Measurements from ENCODE around the gene CCDC197. TPM values are rescaled to one million over a fixed set of nuclear protein-coding genes. Genes with fewer than 3 reads are reported as not detected.
A peak's percentile ranks its signal among the peaks of the same experiment; 100 is the strongest.

The CCDC197 gene
- total RNA-seq, 2 experiments from 2014 or later, result not detected

- ChIA-PET CTCF (no interaction called here), POLR2A (no interaction called here)
- intact Hi-C loops (cut with DNase I, micrococcal nuclease), result no loop called here
These were observed 45.5 kb downstream of the CCDC197 start for GRCh38 chr14:94042433-94043091.

GRCh38 chr14:94043111-94043755 is 46.1 kb downstream of the CCDC197 start:
- no peak overlapping the region for H3K4me3 Mint-ChIP-seq
- ChIA-PET CTCF (no interaction called here), POLR2A (no interaction called here)
- Histone ChIP-seq H3K9me3 (ENCODE audit: control insufficient read depth in 1 of 2, insufficient read depth in 1 of 2, low read length in 2 of 2) (no peaks in the 10 kb centered on the region), H3K36me3 (ENCODE audit: insufficient read depth, low read length) (peaks cover 38% of the 10 kb centered on the region), H3K27me3 (ENCODE audit: control insufficient read depth in 1 of 2, insufficient read depth in 2 of 2, low read length in 2 of 2) (no peaks in the 10 kb centered on the region), H3K27ac (ENCODE audit: low read depth in 1 of 2, low read length in 2 of 2) (no peak overlapping the region), H3K4me1 (ENCODE audit: insufficient read depth, low read length) (no peaks in the 10 kb centered on the region), H3K4me3 (ENCODE audit: low read length) (no peak overlapping the region)
- peaks cover 50% of the 10 kb centered on the region for H3K36me3 Mint-ChIP-seq (ENCODE audit: low read depth)
- peak overlapping the region; percentile 44 for H3K27ac Mint-ChIP-seq
- H3K4me1 Mint-ChIP-seq (ENCODE audit: low read depth), result no peaks in the 10 kb centered on the region
- intact Hi-C loops (cut with DNase I, micrococcal nuclease), result no loop called here
- TF ChIP-seq CTCF (IDR thresholded peaks at IDR 0.05), result no peak
- no peaks in the 10 kb centered on the region for H3K9me3 Mint-ChIP-seq
- ATAC-seq (ENCODE audit: poor library complexity) (no peak), DNase-seq (no peak)
- no peaks in the 10 kb centered on the region for H3K27me3 Mint-ChIP-seq

More at GRCh38 chr14:94042433-94043091, 45.5 kb downstream of the CCDC197 start:
- DNase-seq (no peak), ATAC-seq (ENCODE audit: poor library complexity) (no peak)
- H3K4me3 Mint-ChIP-seq, result no peak overlapping the region
- TF ChIP-seq CTCF (IDR thresholded peaks at IDR 0.05), result no peak
- H3K36me3 ChIP-seq (ENCODE audit: insufficient read depth, low read length), result peaks cover 32% of the 10 kb centered on the region
- H3K9me3 Mint-ChIP-seq, result no peaks in the 10 kb centered on the region
- H3K9me3 ChIP-seq (ENCODE audit: control insufficient read depth in 1 of 2, insufficient read depth in 1 of 2, low read length in 2 of 2), result no peaks in the 10 kb centered on the region
- peaks cover 43% of the 10 kb centered on the region for H3K36me3 Mint-ChIP-seq (ENCODE audit: low read depth)
- no peaks in the 10 kb centered on the region for H3K4me1 Mint-ChIP-seq (ENCODE audit: low read depth)
- H3K27me3 ChIP-seq (ENCODE audit: control insufficient read depth in 1 of 2, insufficient read depth in 2 of 2, low read length in 2 of 2), result no peaks in the 10 kb centered on the region
- H3K4me3 ChIP-seq (ENCODE audit: low read length), result no peak overlapping the region
- H3K4me1 ChIP-seq (ENCODE audit: insufficient read depth, low read length), result no peaks in the 10 kb centered on the region
- H3K27ac ChIP-seq (ENCODE audit: low read depth in 1 of 2, low read length in 2 of 2), result no peak overlapping the region
- H3K27ac Mint-ChIP-seq, result peak overlapping the region; percentile 25
- H3K27me3 Mint-ChIP-seq, result no peaks in the 10 kb centered on the region

DNA sequence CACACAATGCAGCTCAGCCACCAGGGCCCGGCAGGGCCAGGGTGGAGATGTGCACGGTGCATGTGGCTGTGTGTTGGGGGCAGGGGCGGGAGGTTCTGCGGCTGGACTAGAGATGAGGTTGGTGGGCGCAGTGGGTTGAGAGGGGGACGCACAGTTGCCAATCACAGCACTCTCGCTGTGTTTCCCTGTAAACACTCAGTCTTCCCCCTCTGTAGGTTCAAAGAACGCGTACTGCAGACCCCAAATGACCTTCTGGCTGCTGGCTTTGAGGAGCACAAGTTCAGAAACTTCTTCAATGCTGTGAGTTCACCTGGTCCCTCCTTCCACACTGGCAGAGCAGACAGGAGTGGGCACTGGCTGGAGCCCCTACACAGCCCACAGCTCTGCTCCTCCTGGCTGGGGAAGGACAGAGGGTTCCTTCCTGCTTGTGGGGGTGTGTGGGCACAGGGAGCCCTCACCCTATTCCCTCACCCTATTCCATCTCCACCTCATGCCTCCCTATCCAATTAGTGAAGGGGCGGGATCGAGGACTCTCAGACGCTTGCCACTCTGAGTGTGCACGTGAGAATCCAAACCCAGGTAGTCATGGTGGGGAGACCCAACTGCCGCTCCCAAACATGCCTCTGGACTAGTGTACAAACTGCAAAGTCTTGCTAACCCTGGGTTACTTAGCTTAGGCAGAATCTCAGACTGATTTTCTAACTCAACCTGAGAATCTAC is 46.8 kb downstream of the CCDC197 start:
- no peaks in the 10 kb centered on the region for H3K4me1 ChIP-seq (ENCODE audit: insufficient read depth, low read length)
- POLR2A ChIA-PET, result interaction anchor here (1.0 kb wide), 1 partner anchor 37 kb away, joined by 3 read pairs; the partner anchor contains the start of genes DDX24 and IFI27L1
- H3K36me3 ChIP-seq (ENCODE audit: insufficient read depth, low read length), result peaks cover 45% of the 10 kb centered on the region
- Mint-ChIP-seq H3K9me3 (no peaks in the 10 kb centered on the region), H3K36me3 (ENCODE audit: low read depth) (peaks cover 57% of the 10 kb centered on the region), H3K4me1 (ENCODE audit: low read depth) (no peaks in the 10 kb centered on the region), H3K27ac (peak overlapping the region; percentile 44), H3K4me3 (no peak overlapping the region), H3K27me3 (no peaks in the 10 kb centered on the region)
- H3K27ac ChIP-seq (ENCODE audit: low read depth in 1 of 2, low read length in 2 of 2), result no peak overlapping the region
- intact Hi-C loops (cut with DNase I, micrococcal nuclease), result no loop called here
- no peaks in the 10 kb centered on the region for H3K27me3 ChIP-seq (ENCODE audit: control insufficient read depth in 1 of 2, insufficient read depth in 2 of 2, low read length in 2 of 2)
- H3K9me3 ChIP-seq (ENCODE audit: control insufficient read depth in 1 of 2, insufficient read depth in 1 of 2, low read length in 2 of 2), result no peaks in the 10 kb centered on the region
- TF ChIP-seq CTCF (IDR thresholded peaks at IDR 0.05), result no peak
- DNase-seq (no peak), ATAC-seq (ENCODE audit: poor library complexity) (no peak)
- H3K4me3 ChIP-seq (ENCODE audit: low read length), result no peak overlapping the region
- CTCF ChIA-PET, result no interaction called here

All from CD4-positive, alpha-beta T cell (primary cell).